Fibroblast of the aortic adventitia (primary cell): ENCODE results near the gene CFAP410. TPM values are rescaled to one million over a fixed set of nuclear protein-coding genes. Genes with fewer than 3 reads are reported as not detected.

ENCODE experiments used
- DNase-seq: peaks from one replicate; pipeline ENCODE4 v3.0.0-alpha.2; 2010; ENCODE audit warnings: low read depth
- H3K4me3 ChIP-seq: 2 replicates; pipeline ENCODE4 v1.5.1; 2011; ENCODE audit warnings: low read depth, mild to moderate bottlenecking, control low read depth, low read length, moderate library complexity
- total RNA-seq: library from RNA; depleted of rRNA; stranded (reverse); fragments of >200 nt; gene quantifications from 2 replicates; pipeline ENCODE4 v1.2.3, GENCODE V29; 2012; ENCODE audit warnings: low replicate concordance
- TF ChIP-seq, protein P1 (sequence below): IDR thresholded peaks from 2 replicates; pipeline ENCODE4 v1.5.1; 2011; ENCODE audit warnings: mild to moderate bottlenecking, low read length, control low read depth, inconsistent platforms; ENCODE audit not compliant: insufficient read depth

The CFAP410 gene
- total RNA-seq, 1 donor: 9.4 TPM

DNA sequence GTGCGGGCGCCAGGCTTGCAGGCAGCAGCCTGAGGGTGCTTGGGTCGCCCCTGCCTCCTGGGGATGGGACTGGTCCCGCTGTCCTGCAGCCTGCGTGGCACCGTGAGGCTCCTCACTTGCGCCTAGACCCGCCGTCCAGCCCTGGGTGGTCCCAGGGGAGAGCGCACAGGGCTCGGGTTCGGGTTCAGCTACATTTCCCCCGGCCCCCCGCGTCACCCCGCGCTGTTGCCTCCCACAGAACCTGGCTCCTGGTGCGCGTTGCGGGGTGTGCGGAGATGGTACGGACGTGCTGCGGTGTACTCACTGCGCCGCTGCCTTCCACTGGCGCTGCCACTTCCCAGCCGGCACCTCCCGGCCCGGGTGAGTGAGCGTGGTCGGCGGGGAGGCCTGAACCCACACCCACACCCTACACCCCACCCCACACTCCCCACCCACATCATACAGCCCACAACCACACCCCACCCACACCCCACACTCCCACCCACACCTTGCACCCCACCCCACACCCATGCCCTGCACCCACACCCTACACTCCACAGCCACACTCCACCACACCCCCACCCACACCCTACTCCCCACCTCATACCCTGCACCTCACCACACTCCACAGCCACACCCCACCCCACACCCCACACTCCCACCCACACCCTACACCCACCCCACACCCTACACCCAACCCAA is 45.5 kb downstream of the CFAP410 start:
- TF ChIP-seq, protein P1, sequence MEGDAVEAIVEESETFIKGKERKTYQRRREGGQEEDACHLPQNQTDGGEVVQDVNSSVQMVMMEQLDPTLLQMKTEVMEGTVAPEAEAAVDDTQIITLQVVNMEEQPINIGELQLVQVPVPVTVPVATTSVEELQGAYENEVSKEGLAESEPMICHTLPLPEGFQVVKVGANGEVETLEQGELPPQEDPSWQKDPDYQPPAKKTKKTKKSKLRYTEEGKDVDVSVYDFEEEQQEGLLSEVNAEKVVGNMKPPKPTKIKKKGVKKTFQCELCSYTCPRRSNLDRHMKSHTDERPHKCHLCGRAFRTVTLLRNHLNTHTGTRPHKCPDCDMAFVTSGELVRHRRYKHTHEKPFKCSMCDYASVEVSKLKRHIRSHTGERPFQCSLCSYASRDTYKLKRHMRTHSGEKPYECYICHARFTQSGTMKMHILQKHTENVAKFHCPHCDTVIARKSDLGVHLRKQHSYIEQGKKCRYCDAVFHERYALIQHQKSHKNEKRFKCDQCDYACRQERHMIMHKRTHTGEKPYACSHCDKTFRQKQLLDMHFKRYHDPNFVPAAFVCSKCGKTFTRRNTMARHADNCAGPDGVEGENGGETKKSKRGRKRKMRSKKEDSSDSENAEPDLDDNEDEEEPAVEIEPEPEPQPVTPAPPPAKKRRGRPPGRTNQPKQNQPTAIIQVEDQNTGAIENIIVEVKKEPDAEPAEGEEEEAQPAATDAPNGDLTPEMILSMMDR: no peak

DNA sequence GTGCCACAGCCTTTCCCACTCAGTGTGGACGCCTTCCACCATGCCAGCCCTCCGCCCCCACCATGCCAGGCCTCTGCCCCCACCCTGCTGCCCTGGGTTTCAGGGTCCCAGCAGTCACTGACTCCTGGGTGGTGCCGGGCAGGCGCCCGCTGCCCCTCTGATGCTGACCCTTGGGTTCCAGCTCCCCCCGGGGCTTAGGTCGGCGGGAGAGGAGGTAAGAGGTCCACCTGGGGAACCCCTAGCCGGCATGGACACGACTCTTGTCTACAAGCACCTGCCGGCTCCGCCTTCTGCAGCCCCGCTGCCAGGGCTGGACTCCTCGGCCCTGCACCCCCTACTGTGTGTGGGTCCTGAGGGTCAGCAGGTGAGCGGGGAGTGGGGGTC is 46.4 kb downstream of the CFAP410 start:
- TF ChIP-seq, protein P1: no peak
- H3K4me3 ChIP-seq: no peak overlapping the region
- DNase-seq: no peak

More for the DNA sequence above, 45.5 kb downstream of the CFAP410 start:
- no peak for DNase-seq
- H3K4me3 ChIP-seq: no peak overlapping the region

DNA sequence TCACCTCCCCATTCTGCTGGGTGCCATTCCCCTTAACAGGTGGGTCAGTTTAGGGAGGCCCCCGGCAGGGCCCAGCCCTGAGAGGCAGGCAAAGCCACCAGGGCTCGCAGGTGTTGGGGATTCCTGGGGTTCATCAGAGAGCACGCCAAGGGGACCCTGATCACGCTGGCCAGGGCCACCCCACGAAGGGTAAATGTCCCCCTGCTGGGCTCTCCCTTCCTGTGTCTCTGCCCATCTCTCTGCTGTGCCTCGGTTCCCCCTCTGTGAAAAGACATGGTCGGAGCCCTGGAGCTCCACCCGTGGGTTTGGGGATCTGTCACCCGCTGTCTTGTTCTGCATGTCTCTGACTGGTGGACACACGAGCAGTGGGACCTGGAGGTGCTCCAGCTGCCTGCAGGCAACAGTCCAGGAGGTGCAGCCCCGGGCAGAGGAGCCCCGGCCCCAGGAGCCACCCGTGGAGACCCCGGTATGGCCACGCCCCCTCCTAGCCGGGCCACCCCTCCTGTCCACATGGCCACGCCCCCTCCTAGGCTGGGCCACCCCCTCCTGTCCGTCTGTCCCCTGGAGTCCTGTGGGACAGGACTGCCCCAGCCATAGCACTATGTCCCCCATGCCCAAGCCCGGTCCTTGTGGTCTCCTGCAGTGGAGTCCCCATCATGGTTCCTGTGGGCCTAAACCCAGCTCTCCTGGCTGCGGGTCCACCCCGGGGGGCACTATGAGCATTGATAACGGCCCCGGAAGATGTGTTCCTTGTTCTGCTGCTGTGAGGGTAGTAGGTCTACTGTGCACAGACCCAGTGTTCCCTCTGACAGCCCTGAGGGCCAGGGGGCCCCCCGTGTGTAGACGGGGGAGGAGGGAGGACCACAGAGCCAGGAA is 47.0 kb downstream of the CFAP410 start:
- DNase-seq: no peak
- H3K4me3 ChIP-seq: no peak overlapping the region
- TF ChIP-seq, protein P1: no peak

DNA sequence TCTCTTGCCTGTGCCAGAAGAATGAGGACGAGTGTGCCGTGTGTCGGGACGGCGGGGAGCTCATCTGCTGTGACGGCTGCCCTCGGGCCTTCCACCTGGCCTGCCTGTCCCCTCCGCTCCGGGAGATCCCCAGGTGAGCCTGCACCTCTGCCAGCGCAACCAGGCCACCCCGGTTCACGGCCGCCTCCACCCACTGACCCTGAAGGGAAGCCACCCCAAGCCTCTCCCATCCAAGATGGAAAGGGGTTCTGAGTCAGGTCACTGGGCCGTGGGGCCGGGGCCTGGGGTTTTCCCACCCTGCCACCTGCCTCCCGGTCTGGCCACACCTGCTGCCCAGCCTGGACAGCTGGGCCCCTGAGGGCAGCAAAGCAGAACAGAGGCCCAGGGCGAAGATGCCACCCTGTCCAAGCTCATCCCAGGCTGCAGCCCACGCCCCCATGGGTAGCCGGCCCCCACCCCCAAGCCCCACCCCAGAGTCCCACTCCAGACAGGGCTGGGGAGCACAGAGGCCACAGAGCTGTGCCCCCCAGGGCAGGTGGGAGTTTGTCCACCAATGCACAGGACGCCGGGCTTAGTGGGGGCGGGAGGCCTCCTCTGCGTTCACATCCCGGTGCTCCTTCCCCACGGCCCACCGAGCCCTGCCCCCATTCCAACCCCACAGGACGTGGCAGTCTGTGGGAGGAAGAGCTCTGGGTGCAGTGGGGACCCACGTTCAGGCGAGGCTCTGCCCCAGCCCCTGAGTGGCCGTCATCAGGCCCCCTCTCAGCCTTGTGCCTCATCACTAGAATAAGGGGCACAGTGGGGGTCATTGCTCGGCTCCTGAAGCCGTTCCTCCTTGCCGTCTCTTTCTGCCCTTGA is 47.9 kb downstream of the CFAP410 start:
- TF ChIP-seq, protein P1: no peak
- H3K4me3 ChIP-seq: no peak overlapping the region
- no peak for DNase-seq

DNA sequence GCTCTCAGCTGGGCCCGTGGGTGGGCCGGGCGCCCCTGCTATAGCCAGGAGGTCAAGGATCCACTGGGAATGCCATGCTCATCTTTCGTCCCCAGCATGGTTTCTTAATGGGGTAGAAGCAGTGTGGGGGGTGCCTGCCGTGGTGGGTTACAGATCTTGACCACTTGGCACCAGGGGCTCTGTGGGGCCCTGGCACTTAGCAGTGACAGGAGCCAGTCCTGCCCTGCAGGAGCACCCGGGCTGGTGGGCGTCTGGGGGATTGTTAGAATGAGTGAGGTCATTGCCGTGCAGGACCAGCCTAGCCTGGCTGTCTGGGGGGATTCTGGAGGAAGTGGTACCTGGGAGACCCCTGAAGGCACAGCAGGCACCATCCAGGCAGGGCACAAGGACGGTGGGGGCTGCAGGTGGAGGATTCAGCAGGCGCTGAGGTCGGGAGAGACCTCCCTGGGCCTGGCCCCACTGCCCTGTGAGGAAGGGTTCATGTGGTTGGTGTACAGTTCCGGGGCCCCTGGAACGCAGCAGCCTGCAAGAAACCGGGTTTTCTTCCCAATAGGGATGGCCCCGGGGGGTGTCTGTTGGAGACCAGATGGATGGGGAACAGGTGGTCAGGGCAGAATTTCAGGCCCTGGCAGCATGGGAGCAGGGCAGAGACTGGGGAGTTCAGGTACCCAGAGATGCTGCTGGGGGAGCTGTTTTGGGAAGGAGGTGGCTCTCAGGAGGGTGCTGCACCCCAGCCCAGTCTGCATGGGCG is 48.7 kb downstream of the CFAP410 start:
- no peak for DNase-seq
- TF ChIP-seq, protein P1: no peak
- H3K4me3 ChIP-seq: no peak overlapping the region

DNA sequence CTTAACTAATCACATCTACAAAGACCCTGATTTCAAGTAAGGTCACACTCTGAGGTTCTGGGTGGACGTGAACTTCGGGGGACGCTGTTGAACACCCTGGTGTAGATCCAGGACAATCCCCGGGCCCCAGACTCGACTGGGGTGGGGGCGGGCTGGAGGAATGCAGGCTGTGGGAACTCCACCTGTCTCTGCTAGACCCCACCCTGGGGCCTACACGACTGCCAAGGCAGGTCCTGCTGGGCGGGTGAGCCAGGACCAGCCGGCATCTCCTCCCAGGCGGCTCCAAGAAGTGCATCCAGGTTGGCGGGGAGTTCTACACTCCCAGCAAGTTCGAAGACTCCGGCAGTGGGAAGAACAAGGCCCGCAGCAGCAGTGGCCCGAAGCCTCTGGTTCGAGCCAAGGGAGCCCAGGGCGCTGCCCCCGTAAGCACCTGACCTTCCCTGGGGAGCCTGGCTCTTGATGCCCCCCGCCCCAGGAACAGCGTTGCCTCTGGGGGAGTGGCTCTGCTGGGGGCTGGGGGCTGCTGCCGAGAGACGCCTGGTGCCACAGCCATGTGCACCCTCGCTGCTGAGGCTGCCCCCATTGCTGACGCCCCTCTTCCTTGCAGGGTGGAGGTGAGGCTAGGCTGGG is 49.7 kb downstream of the CFAP410 start:
- TF ChIP-seq, protein P1: no peak
- no peak overlapping the region for H3K4me3 ChIP-seq
- no peak for DNase-seq
